MM.1S (cell line): Measurements from ENCODE around the gene IGFBP1.
A peak's percentile ranks its signal among the peaks of the same experiment; 100 is the strongest.
"Not testable (repeated sequence)": the region's sequence is repeated elsewhere in the genome, so short reads cannot be mapped to it uniquely, and the experiment has no call there.

Source experiments
- DNase-seq: peaks from one replicate; pipeline ENCODE4 v3.0.0-alpha.2; 2015
- H2AFZ ChIP-seq: fragments of 300-600 bp; sonication (generic); 2 replicates; pipeline ENCODE4 v1.6.0; 2016; ENCODE audit warnings: antibody characterized with exemption, low read length
- H3F3A ChIP-seq: fragments of 300-600 bp; sonication (generic); 2 replicates; pipeline ENCODE4 v1.6.1; 2016; ENCODE audit warnings: mild to moderate bottlenecking, antibody characterized with exemption, low read length, moderate library complexity, mixed read lengths; ENCODE audit not compliant: insufficient read depth
- H3K27ac ChIP-seq: fragments of 300-600 bp; sonication (generic); 2 replicates; pipeline ENCODE4 v1.5.1; 2016; ENCODE audit warnings: mild to moderate bottlenecking, low read length
- H3K27me3 ChIP-seq: fragments of 300-600 bp; sonication (generic); replicated peaks from 2 replicates; pipeline ENCODE4 v1.6.0; 2016; ENCODE audit warnings: low read length; ENCODE audit not compliant: insufficient read depth
- H3K36me3 ChIP-seq: fragments of 300-600 bp; sonication (generic); replicated peaks from 2 replicates; pipeline ENCODE4 v1.6.1; 2016; ENCODE audit warnings: mild to moderate bottlenecking, low read length, mixed read lengths; ENCODE audit not compliant: insufficient read depth
- H3K4me1 ChIP-seq: fragments of 300-600 bp; sonication (generic); 2 replicates; pipeline ENCODE4 v1.6.1; 2016; ENCODE audit warnings: low read length, mixed read lengths
- H3K4me2 ChIP-seq: fragments of 300-600 bp; sonication (generic); 2 replicates; pipeline ENCODE4 v1.6.0; 2016; ENCODE audit warnings: low read depth, low read length
- H3K4me3 ChIP-seq: fragments of 300-600 bp; sonication (generic); 2 replicates; pipeline ENCODE4 v1.5.1; 2016; ENCODE audit warnings: low read length, mixed read lengths
- H3K79me2 ChIP-seq: fragments of 300-600 bp; sonication (generic); 2 replicates; pipeline ENCODE4 v1.6.1; 2016; ENCODE audit warnings: mixed run types, low read length, mixed read lengths
- H3K9ac ChIP-seq: fragments of 300-600 bp; sonication (generic); 2 replicates; pipeline ENCODE4 v1.6.1; 2016; ENCODE audit warnings: low read length, mixed read lengths
- H3K9me2 ChIP-seq: fragments of 300-600 bp; sonication (generic); replicated peaks from 2 replicates; pipeline ENCODE4 v1.6.1; 2016; ENCODE audit warnings: mild to moderate bottlenecking, low read length, mixed read lengths; ENCODE audit not compliant: insufficient read depth
- H3K9me3 ChIP-seq: fragments of 300-600 bp; sonication (generic); replicated peaks from 2 replicates; pipeline ENCODE4 v1.6.1; 2016; ENCODE audit warnings: mild to moderate bottlenecking, low read length, mixed read lengths; ENCODE audit not compliant: insufficient read depth
- H4K20me1 ChIP-seq: fragments of 300-600 bp; sonication (generic); 2 replicates; pipeline ENCODE4 v1.6.1; 2016; ENCODE audit warnings: mild to moderate bottlenecking, low read length, moderate library complexity, mixed read lengths; ENCODE audit not compliant: insufficient read depth
- CTCF ChIP-seq: fragments of 300-600 bp; sonication (generic); IDR thresholded peaks from 2 replicates; pipeline ENCODE4 v1.5.1; 2016; ENCODE audit warnings: antibody characterized with exemption, low read length, mixed read lengths
- EZH2 ChIP-seq: fragments of 300-600 bp; sonication (generic); optimal IDR thresholded peaks from 2 replicates; pipeline ENCODE3; 2017; ENCODE audit warnings: low read depth, mild to moderate bottlenecking, antibody characterized with exemption, low read length, mixed read lengths
- EZH2phosphoT487 ChIP-seq: fragments of 300-600 bp; sonication (generic); IDR thresholded peaks from 2 replicates; pipeline ENCODE4 v1.6.1; 2018; ENCODE audit warnings: antibody characterized with exemption, low read length

Gene IGFBP1

GRCh38 chr7:45855680-45856079, 32.6 kb upstream of the IGFBP1 start:
- DNase-seq: not testable (repeated sequence)

GRCh38 chr7:45856888-45857287, 31.4 kb upstream of the IGFBP1 start:
- H3K4me3 ChIP-seq, DNase-seq, H3K79me2 ChIP-seq, H3K27ac ChIP-seq, H4K20me1 ChIP-seq, H3F3A ChIP-seq, H3K9me2 ChIP-seq, H2AFZ ChIP-seq, H3K9me3 ChIP-seq, H3K4me2 ChIP-seq, H3K27me3 ChIP-seq, H3K36me3 ChIP-seq, H3K4me1 ChIP-seq, H3K9ac ChIP-seq: not testable (repeated sequence)

More at GRCh38 chr7:45855680-45856079, 32.6 kb upstream of the IGFBP1 start:
- not testable (repeated sequence) for H3K9me3 ChIP-seq, H3F3A ChIP-seq, H3K9me2 ChIP-seq, H3K27me3 ChIP-seq, H2AFZ ChIP-seq, H3K27ac ChIP-seq, H3K4me3 ChIP-seq, H3K4me1 ChIP-seq, H3K79me2 ChIP-seq, H3K9ac ChIP-seq, H3K4me2 ChIP-seq, H3K36me3 ChIP-seq, H4K20me1 ChIP-seq

GRCh38 chr7:45863715-45864114, 24.6 kb upstream of the IGFBP1 start:
- no peak overlapping the region for H2AFZ ChIP-seq
- no peak for DNase-seq

GRCh38 chr7:45865594-45866410, 22.5 kb upstream of the IGFBP1 start:
- Histone ChIP-seq H3K4me1 (no peaks in the 10 kb centered on the region), H2AFZ (no peak overlapping the region), H4K20me1 (no peaks in the 10 kb centered on the region), H3K9me3 (no peaks in the 10 kb centered on the region), H3K9me2 (no peaks in the 10 kb centered on the region), H3K9ac (no peak overlapping the region), H3K4me2 (no peak overlapping the region), H3K4me3 (no peak overlapping the region), H3K36me3 (no peaks in the 10 kb centered on the region), H3K27ac (no peak overlapping the region), H3K79me2 (no peaks in the 10 kb centered on the region), H3K27me3 (no peaks in the 10 kb centered on the region), H3F3A (no peaks in the 10 kb centered on the region)
- DNase-seq: no peak
- TF ChIP-seq EZH2: no peak
- no peak for TF ChIP-seq EZH2phosphoT487
- TF ChIP-seq CTCF: no peak

More at GRCh38 chr7:45863715-45864114, 24.6 kb upstream of the IGFBP1 start:
- no peaks in the 10 kb centered on the region for H3K4me1 ChIP-seq
- no peak overlapping the region for H3K9ac ChIP-seq
- H3K9me2 ChIP-seq: no peaks in the 10 kb centered on the region
- H3K27me3 ChIP-seq: no peaks in the 10 kb centered on the region
- H3K36me3 ChIP-seq: no peaks in the 10 kb centered on the region
- H3K4me3 ChIP-seq: no peak overlapping the region
- H3K79me2 ChIP-seq: no peaks in the 10 kb centered on the region
- H3K9me3 ChIP-seq: no peaks in the 10 kb centered on the region
- H4K20me1 ChIP-seq: no peaks in the 10 kb centered on the region
- no peak overlapping the region for H3K4me2 ChIP-seq
- no peaks in the 10 kb centered on the region for H3F3A ChIP-seq
- no peak for TF ChIP-seq EZH2phosphoT487
- TF ChIP-seq CTCF: peak; percentile 24
- no peak overlapping the region for H3K27ac ChIP-seq
